ENCODE measurements around the gene RHOC.
A peak's percentile ranks its signal among the peaks of the same experiment; 100 is the strongest.

Gene RHOC

GRCh38 chr1:112700290-112701226 is 6.4 kb downstream of the RHOC start:
- DNase-seq, result peak; percentile 89

- DNase-seq, result no peak
Measured at GRCh38 chr1:112699425-112700144, 7.3 kb downstream of the RHOC start.

GRCh38 chr1:112698366-112699310 is 8.3 kb downstream of the RHOC start:
- DNase-seq, result no peak

- DNase-seq, result no peak
Measured at GRCh38 chr1:112697781-112698201, 9.1 kb downstream of the RHOC start.

GRCh38 chr1:112696578-112697314 is 10.2 kb downstream of the RHOC start:
- no peak for DNase-seq

- no peak for DNase-seq
Measured at GRCh38 chr1:112695276-112695675, 11.7 kb downstream of the RHOC start.

- DNase-seq, result no peak
Measured at GRCh38 chr1:112694363-112694929, 12.5 kb downstream of the RHOC start.

GRCh38 chr1:112693821-112694220 is 13.1 kb downstream of the RHOC start:
- DNase-seq, result no peak

GRCh38 chr1:112692681-112693080 is 14.2 kb downstream of the RHOC start:
- DNase-seq, result no peak

GRCh38 chr1:112689842-112690237 is 17.1 kb downstream of the RHOC start:
- no peak for DNase-seq

- DNase-seq, result no peak
Measured at GRCh38 chr1:112689196-112689841, 17.6 kb downstream of the RHOC start.

GRCh38 chr1:112688781-112689193 is 18.1 kb downstream of the RHOC start:
- no peak for DNase-seq

- DNase-seq, result no peak
Measured at GRCh38 chr1:112687785-112688496, 19.0 kb downstream of the RHOC start.

- no peak for DNase-seq
Measured at GRCh38 chr1:112687361-112687760, 19.6 kb downstream of the RHOC start.

GRCh38 chr1:112686835-112687234 is 20.1 kb downstream of the RHOC start:
- no peak for DNase-seq

- DNase-seq, result no peak
Measured at GRCh38 chr1:112686417-112686816, 20.5 kb downstream of the RHOC start.

- no peak for DNase-seq
Measured at GRCh38 chr1:112685913-112686312, 21.0 kb downstream of the RHOC start.

- no peak for DNase-seq
Measured at GRCh38 chr1:112678605-112679004, 28.3 kb downstream of the RHOC start.

- DNase-seq, result no peak
Measured at GRCh38 chr1:112677501-112677900, 29.4 kb downstream of the RHOC start.

GRCh38 chr1:112676543-112676942 is 30.4 kb downstream of the RHOC start:
- DNase-seq, result no peak

All from NCI-H446 treated with DMSO at 0.1 percent for 48 hours (cell line).